ENCODE measurements around the gene GPC2. TPM values are rescaled to one million over a fixed set of nuclear protein-coding genes. Genes with fewer than 3 reads are reported as not detected.
A peak's percentile ranks its signal among the peaks of the same experiment; 100 is the strongest.
"Not testable (repeated sequence)": the region's sequence is repeated elsewhere in the genome, so short reads cannot be mapped to it uniquely, and the experiment has no call there.

The GPC2 gene
- total and polyA plus RNA-seq, 9 donors, result 0.25 to 5.6 (median 3.1) TPM

DNA sequence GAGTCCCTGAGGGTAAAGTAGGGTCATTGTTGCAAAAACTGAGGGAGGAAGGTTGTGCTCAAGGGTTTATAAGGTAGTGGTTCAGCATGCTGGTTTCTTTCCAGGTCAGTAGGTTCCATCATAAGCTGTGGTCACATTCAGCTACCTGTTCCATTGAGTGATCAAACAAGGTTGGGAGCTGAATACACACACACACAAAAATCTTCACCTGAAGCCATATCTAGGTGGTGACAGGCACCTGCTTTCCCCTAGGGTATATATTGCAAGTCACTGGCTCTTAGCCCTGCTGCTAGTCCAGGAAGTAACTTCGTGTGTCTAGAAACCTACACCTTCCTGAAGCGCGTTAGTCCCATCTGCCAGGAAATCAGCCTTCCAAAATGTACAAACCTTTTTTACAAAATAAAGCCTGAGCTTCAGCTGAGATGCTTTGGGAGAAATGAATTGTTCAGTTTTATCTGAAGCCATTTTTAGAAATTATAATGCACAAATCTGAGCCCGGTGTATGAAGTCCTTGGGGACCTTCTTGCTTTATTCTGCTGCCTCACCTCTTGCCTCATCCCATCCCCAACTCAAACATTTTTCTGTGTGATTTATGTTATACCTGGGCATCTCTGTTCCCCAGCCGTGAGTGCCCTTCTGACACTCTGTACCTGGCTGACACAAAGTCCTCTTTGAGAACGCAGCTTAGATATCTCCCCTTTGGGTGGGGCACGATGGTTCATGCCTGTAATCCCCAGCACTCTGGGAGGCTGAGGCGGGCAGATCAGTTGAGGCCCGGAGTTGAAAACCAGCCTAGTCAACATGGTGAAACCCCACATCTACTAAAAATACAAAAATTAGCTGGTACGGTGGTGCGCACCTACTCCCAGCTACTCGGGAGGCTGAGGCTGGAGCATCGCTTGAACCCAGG, 39.1 kb downstream of the GPC2 start:
- intact Hi-C loops (cut with DNase I), result loop anchor here in 3 of 4 donors (5.0 to 10.0 kb wide), 2 partner anchors 74 to 77 kb away; partner anchors contain the start of gene PVRIG (in 2 of the 3)
- no peak for DNase-seq
- Histone ChIP-seq H3K4me1 (ENCODE audit: insufficient read depth) (no peaks in the 10 kb centered on the region), H3K36me3 (no peaks in the 10 kb centered on the region), H3K9me3 (no peaks in the 10 kb centered on the region), H3K4me3 (no peak overlapping the region), H3K27me3 (no peaks in the 10 kb centered on the region), H3K27ac (no peak overlapping the region)
- 78 to 90% (median 80%) methylated on average over 13 of the region's 13 CpGs for WGBS, 3 donors
- TF ChIP-seq, protein P1, sequence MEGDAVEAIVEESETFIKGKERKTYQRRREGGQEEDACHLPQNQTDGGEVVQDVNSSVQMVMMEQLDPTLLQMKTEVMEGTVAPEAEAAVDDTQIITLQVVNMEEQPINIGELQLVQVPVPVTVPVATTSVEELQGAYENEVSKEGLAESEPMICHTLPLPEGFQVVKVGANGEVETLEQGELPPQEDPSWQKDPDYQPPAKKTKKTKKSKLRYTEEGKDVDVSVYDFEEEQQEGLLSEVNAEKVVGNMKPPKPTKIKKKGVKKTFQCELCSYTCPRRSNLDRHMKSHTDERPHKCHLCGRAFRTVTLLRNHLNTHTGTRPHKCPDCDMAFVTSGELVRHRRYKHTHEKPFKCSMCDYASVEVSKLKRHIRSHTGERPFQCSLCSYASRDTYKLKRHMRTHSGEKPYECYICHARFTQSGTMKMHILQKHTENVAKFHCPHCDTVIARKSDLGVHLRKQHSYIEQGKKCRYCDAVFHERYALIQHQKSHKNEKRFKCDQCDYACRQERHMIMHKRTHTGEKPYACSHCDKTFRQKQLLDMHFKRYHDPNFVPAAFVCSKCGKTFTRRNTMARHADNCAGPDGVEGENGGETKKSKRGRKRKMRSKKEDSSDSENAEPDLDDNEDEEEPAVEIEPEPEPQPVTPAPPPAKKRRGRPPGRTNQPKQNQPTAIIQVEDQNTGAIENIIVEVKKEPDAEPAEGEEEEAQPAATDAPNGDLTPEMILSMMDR (IDR thresholded peaks at IDR 0.05), result no peak
- TF ChIP-seq EP300 (IDR thresholded peaks at IDR 0.05), result no peak
- TF ChIP-seq POLR2A (IDR thresholded peaks at IDR 0.05), result no peak

DNA sequence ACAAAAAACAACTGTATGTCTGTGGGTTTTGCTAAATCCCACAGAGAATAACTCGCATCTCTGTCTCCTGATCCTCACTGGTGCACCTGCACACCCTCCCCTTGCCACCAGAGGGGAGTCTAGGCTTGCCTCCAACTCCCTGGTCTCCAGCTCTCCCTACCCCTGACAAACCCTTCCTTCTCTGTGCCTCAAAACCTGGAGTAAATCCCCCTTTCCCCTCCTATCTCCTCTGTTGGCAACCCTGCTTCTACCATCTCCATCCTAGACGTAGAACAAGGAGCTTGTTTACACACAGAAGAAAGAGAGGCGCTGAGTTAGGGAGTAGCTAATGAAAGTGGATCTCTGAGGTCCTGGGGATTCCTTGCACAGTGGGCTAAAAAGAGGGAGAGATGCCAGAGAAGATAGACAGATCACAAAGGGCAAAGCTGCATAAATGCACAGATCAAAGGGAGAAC, 44.5 kb downstream of the GPC2 start:
- no peak for TF ChIP-seq EP300 (IDR thresholded peaks at IDR 0.05)
- TF ChIP-seq, protein P1 (IDR thresholded peaks at IDR 0.05), result peak; percentile 37 to 52 (median 48)
- Histone ChIP-seq H3K27ac (no peak overlapping the region), H3K4me3 (no peak overlapping the region), H3K4me1 (ENCODE audit: insufficient read depth) (peaks cover 2% of the 10 kb centered on the region), H3K27me3 (no peaks in the 10 kb centered on the region), H3K36me3 (no peaks in the 10 kb centered on the region), H3K9me3 (no peaks in the 10 kb centered on the region)
- DNase-seq, result peak in 3 of 5 donors; percentile 48 to 72 (median 53)
- WGBS, 3 donors, result 21 to 32% (median 24%) methylated on average over 3 of the region's 3 CpGs
- intact Hi-C loops (cut with DNase I), result loop anchor here in 3 of 4 donors (5.0 to 10.0 kb wide), 2 partner anchors 82 to 90 kb away; partner anchors contain the start of gene PVRIG (in 2 of the 3)

DNA sequence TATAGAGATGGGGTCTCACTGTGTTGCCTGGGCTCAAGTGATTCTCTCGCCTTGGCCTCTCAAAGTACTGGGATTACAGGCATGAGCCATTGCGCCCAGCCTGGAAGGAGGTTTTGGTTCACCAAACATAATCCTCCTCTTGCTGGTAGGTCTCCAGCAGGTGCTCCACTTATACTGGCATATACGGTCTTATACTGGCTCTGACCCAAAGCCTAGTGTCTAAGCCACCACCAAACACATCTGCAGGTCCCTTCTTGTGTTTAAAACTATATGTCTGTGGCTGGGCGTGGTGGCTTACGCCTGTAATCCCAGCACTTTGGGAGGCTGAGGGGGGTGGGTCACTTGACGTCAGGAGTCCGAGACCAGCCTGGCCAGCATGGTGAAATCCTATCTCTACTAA, 45.1 kb downstream of the GPC2 start:
- Histone ChIP-seq H3K27ac (no peak overlapping the region), H3K4me1 (ENCODE audit: insufficient read depth) (peaks cover 3% of the 10 kb centered on the region), H3K9me3 (no peaks in the 10 kb centered on the region), H3K36me3 (no peaks in the 10 kb centered on the region), H3K4me3 (no peak overlapping the region), H3K27me3 (no peaks in the 10 kb centered on the region)
- WGBS, 3 donors, result 70 to 74% (median 72%) methylated on average over 7 of the region's 7 CpGs
- intact Hi-C loops (cut with DNase I), result loop anchor here in 3 of 4 donors (5.0 to 10.0 kb wide), 2 partner anchors 83 to 90 kb away; partner anchors contain the start of gene PVRIG (in 2 of the 3)
- TF ChIP-seq, protein P1 (IDR thresholded peaks at IDR 0.05), result no peak
- DNase-seq, result no peak

DNA sequence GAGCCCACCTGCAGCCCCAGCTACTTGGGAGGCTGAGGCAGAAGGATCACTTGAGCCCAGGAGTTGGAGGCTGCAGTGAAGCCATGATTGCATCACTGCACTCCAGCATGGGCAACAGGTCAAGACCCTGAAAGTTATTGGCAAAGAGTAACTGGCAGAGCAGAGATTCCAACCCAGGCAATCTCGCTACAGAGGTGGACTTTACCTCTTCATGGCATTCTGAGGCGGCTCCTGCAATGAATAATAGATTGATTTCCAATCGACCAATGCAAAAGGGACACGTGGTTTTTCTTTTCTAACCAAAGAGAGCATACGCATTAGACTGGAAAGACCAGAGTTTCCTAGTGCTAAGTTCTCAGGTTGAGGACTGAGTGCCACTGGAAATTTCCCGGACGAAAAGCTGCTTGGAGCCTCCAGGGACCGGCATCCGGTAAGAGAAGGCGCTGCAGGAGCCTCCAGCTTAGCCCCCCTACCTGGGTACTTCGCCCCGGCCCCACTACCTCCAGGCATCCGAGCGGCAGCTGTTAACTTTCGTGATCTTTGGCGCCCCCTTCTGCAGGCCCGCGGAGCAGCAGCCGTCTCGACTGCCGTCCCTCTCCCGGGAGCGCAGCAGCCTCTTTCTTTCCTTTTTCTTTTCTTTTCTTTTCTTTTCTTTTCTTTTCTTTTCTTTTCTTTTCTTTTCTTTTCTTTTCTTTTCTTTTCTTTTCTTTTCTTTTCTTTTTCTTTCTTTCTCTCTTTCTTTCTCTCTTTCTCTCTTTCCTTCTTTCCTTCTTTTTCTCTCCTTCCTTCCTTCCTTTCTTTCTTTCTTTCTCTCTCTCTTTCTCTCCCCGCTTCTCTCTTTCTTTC, 46.4 kb downstream of the GPC2 start:
- no peak overlapping the region for H3K4me3 ChIP-seq

DNA sequence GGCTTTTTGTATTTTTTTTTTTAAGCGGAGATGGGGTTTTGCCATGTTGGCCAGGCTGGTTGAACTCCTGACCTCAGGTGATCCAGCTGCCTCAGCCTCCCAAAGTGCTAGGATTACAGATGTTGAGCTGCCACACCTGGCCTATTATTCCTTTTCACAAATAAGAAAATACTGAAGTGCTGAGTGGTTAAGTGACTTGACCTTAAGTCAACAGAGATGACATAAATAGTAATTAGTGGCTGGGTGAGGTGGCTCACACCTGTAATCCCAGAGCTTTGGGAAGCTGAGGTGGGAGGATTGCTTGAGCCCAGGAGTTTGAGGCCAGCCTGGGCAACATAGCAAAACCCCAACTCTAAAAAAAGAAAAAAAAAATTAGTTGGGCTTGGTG, 47.0 kb downstream of the GPC2 start:
- H3K27ac ChIP-seq; H3K36me3 ChIP-seq; H3K9me3 ChIP-seq; H3K27me3 ChIP-seq; H3K4me1 ChIP-seq (ENCODE audit: insufficient read depth); H3K4me3 ChIP-seq; DNase-seq: not testable (repeated sequence)
- intact Hi-C loops (cut with DNase I), result loop anchor here in 3 of 4 donors (5.0 to 10.0 kb wide), 2 partner anchors 85 to 92 kb away; partner anchors contain the start of gene PVRIG (in 2 of the 3)
- WGBS, 3 donors, result 87 to 100% (median 100%) methylated on average over 1 of the region's 1 CpG

More for the DNA sequence above, 46.4 kb downstream of the GPC2 start:
- TF ChIP-seq POLR2A (IDR thresholded peaks at IDR 0.05), result no peak
- TF ChIP-seq, protein P1 (IDR thresholded peaks at IDR 0.05), result peak; percentile 65 to 67 (median 66)
- Histone ChIP-seq H3K9me3 (no peaks in the 10 kb centered on the region), H3K27me3 (no peaks in the 10 kb centered on the region), H3K4me1 (ENCODE audit: insufficient read depth) (peaks cover 3% of the 10 kb centered on the region), H3K36me3 (no peaks in the 10 kb centered on the region), H3K27ac (no peak overlapping the region)
- intact Hi-C loops (cut with DNase I), result loop anchor here in 3 of 4 donors (5.0 to 10.0 kb wide), 2 partner anchors 84 to 91 kb away; partner anchors contain the start of gene PVRIG (in 2 of the 3)
- 11% methylated on average over 24 of the region's 24 CpGs for WGBS, 3 donors
- DNase-seq, result peak; percentile 62 to 86 (median 81)
